HG03432 (cell line): ENCODE measurements around the gene PSMA4.
"Not testable (repeated sequence)": the region's sequence is repeated elsewhere in the genome, so short reads cannot be mapped to it uniquely, and the experiment has no call there.

Experiments
- ATAC-seq: cut with Tn5 transposase; IDR thresholded peaks from one replicate; pipeline ENCODE4 v1.9.1; 2021; ENCODE audit warnings: mild to moderate bottlenecking, moderate library complexity; ENCODE audit not compliant: unreplicated experiment

Gene PSMA4

DNA sequence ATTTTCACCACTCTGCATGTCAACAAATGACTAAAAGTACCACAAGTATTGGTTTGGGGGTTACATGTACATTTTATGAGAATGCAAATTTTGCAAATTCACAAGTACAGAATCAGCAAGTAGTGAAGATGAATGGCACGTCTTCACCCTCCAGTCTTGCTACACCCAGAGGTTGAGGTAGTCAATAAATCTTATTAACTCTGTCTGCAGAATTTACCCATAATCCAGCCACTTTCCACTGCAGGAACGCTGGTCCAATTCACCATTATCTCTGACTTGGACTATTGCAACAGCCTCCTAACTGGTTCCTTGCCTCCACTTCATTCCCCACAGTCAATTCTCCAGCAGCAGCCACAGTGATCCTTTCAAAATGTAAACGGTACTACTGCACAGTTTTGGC is 10.6 kb downstream of the PSMA4 start:
- no peak for ATAC-seq

DNA sequence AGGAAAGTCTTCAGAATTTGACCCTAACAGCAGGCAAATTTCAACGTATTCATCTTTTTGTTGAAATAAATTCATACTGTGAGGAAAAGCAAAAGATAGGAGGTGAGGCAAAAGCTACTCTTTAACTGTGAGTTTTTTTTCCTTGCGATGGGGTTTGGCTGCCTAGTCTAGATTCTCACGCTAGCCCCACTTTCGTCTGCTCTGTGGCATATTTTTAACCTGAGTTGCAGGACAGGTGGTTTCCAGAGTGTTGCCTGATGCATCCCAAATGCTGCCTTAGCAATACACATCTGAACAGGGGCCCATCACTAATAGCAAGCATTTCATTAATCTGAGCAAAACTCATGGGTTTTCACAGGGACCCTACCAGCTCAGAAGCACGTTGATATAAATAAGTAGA is 11.7 kb downstream of the PSMA4 start:
- ATAC-seq: no peak

DNA sequence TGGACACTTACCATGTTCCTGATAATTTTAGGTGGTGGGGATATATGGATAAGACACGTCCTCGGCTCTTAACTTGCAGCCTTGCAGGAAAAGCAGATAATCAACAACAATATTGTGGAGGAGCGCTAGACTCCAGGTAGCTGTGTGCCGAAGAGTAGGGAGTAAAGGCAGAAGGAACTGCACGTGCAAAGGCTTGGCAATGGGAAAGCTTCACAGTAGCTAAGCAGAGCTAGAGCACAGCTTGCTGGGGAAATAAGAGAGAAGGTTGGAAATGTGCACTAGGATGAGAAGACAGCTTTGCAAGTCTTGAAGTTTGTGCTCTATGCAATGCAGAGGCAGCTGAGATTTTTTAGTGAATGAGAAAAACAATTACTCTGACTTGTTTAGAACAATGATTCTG is 12.4 kb downstream of the PSMA4 start:
- ATAC-seq: no peak

DNA sequence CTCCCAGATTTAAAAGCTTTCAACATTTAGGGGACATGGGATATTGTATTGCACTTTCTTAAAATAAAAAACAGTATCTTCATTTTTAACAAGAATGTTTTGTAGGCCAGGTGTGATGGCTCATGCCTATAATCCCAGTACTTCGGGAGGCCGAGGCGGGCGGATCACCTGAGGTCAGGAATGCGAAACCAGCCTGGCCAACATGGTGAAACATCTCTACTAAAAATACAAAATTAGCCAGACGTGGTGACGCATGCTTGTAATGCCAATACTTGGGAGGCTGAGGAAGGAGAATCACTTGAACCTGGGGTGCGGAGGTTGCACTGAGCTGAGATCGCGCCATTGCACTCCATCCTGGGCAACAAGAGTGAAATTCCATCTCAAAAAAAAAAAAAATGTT is 20.0 kb downstream of the PSMA4 start:
- not testable (repeated sequence) for ATAC-seq

DNA sequence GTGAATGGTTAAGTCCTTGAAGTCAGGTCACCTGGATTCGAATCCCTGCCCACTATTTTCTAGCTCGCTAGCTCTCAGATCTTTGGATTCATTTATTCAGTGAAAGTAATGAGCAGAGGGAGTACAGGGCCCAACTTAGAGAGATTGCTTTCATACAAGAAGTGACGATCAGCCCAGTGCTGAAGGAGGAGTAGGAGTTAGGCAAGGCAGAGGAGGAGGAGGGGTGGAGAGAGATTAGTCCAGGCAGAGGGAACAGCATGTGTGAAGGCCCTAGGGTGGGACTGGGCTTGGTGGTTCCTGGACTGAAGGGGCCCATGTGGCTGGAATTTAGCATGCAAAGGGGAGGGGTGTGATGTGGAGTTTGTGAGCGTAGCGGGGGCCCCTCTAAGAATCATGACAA is 21.2 kb downstream of the PSMA4 start:
- no peak for ATAC-seq

DNA sequence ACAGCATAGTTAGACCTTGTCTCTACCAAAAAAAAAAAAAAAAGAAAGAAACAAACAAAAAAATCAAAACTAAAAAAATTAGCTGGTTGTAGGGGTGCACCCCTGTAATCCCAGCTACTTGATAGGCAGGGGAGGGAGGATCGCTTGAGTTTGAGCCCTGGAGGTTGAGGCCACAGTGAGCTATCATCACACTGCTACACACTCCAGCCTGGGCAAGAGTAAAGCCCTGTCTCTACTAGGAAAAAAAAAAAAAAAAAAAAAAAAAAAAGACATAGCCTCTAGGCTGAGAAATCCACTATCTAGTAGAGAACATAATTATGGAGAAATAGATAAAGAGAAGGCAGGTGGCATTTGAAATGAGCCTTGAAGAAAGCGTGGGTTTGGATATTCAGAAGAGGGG is 22.8 kb downstream of the PSMA4 start:
- ATAC-seq: no peak

DNA sequence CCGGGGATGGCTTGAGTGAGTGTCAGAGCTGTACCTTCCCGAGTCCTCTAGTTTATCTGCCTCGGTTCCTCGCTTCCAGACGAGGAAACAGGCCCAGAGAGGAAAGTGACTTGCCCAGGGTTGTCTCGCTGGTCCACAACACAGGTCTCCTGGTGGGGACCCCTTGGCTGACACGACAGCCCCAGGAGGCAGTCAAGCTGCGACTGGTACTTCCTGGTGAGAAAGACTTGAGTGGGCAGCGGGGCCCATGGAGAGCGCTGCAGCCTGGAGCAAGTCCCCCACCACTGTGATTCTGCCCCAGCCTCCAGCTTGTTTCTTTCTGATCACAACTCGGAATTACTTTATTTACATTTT is 24.5 kb downstream of the PSMA4 start:
- peak; percentile 20 for ATAC-seq

DNA sequence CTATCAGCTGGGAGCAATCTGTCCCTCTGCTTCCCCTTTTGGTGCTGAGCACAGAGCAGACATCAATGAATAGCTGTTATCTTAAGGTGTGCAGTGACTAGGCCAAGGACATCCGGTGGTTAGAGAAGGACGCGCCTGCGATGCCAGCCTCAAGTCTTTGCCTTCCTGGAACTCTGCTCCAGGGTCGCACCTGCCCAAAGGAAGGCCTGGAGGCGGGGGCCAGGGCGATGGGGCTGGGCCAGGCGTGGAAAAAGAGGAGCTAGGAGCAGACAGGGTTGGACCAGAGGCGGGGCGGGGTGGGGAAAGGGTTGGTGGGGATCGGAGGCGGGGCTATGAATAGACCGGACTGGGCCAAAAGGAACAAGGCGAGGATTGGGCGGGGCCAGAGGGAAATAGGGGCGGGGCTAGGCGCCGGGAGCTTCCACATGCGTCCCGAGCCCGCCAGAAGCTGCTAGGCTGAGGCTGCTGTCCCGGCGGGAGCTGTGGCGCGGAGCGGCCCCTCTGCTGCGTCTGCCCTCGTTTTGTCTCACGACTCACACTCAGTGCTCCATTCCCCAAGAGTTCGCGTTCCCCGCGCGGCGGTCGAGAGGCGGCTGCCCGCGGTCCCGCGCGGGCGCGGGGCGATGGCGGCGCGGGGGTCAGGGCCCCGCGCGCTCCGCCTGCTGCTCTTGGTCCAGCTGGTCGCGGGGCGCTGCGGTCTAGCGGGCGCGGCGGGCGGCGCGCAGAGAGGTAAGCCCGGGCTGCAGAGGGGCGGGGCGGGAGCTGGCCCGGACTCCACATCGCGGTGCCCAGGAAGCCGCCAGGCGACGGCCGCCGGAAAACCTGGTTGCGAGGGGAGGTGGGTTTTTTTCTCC is 25.1 kb downstream of the PSMA4 start, which contains the start of gene CHRNA5:
CHRNA5 (plus strand) TSS at position 424 of the 854 bp plus-strand sequence; CDS start at position 624, 200 bp downstream.
- peak; percentile 85 for ATAC-seq

DNA sequence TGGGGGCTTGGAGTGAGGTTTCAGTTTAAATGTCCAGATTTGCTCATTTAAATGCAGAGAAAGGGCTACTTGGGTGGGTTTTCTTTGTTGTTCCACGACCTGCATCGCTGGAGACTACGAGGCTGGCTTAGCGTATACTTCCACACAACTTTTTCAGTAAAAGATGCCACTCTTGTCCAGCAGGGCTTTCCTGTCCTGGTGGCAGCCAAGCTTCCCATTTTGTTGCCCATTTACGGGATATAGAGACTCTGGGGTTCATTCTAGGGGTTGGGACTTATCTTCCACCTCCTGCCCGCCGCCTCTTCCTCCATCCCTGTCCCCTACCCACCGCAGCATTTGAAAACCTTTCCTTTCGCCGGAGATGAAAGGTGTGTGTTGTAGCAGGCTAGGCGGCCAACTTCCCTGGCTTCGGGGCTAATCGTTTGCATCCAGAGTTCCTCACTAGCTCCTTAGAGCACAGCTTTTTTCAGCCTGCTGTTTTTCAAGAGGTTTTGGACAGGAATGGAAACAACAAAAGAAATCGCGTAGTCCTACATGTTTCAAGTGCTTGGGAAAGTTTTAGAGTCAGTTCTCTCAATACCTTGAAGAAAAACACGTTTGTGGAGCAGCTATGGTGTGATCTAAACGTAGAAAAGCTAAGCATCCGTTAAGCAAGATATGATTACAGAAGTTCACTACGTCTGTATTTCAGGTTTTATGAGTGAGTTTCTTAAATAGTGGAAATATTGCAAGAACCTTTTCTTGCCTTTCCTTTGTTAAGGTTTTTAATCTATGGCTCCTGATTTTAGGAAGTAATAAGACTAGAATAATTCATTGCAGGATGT is 25.9 kb downstream of the PSMA4 start:
- ATAC-seq: peak; percentile 16

DNA sequence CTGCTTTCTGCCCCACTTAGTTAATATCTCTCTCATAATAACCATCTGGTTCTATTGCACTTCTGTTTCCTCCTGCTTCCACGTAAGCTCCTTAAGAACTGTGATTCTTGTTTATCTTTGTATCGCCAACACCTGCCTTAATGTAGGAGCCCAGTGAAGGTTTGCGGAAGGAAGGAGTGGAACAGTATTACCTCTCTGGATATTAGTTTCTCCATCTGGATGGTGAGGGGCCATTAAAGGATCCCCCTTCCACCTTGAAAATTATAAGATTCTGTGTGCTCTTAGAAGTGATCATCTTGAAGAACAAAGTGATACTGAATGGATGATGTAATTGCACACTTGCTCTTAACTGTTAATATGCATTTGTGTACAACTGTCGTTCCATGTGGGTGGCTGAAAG is 27.3 kb downstream of the PSMA4 start:
- no peak for ATAC-seq

DNA sequence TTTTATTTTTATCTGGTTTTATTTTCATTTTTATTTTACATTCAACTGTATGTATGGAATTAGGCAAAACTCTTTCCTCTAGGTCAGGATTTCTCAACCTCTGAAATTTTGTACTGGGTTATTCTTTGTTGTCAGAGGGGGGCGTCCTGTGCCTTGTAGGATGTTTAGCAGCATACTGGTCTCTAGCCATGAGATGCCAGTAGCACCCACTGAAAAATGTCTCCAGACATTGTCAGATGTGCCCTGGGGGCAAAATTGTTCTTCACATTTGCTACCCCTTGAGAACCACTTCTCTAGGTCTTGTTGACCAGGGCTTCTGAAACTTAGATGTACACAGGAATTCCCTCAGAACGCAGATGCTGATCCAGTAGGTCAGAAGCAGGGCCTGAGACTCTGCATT is 30.5 kb downstream of the PSMA4 start:
- ATAC-seq: no peak

DNA sequence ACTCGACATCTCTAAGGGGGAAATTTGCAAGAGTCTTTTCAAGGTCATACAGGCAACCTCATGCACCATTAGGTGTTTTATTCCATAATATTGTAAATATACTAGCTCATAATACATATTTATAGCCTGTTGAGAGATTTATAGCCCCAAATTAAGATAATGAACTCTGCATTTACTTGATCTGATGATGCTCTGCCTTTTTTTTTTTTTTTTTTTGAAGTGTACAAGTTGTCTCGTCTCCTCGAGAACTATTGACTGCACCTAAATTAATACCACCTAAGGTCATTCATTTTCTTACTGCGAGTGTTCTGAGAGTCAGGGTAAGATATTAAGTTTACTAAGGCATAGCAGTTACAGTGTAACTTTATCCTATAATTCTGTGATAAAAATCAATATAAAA is 31.1 kb downstream of the PSMA4 start:
- ATAC-seq: no peak

DNA sequence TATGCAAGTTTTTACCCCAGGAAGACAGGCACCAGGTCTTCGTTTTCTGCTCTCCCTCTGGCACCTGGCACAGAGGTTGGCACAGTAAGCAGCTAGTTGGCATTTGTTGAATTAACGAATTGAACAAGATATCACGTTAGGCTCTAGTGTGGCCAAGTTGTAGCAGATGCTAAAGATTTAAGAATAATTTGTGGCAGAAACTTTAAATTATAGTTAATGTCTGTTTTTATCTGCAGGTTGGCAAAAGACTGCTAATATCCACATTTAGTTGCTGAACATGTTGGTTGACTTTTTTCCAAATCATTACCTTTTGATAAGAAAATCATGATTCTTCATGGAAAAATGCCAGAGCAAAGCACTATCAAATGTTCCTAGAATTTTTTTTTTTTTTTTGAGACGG is 33.2 kb downstream of the PSMA4 start:
- no peak for ATAC-seq

DNA sequence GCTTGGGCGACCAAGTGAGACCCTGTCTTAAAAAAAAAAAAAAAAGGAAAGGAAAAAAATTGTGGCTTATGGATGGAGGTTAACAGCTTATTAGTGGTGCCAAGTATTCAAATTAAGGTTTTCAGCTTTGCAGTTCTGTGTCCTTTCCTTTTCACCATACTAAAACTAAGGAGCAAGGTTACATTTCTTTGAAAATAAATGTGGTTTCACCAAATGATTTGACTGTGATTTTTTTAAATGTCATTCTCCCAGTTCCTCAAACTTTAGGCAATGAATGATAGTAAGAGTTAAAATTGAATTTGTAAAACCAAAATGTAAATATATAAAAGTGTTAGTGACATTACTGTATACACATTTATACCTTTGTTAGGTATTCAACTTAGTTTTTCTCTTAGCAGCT is 34.7 kb downstream of the PSMA4 start:
- no peak for ATAC-seq

DNA sequence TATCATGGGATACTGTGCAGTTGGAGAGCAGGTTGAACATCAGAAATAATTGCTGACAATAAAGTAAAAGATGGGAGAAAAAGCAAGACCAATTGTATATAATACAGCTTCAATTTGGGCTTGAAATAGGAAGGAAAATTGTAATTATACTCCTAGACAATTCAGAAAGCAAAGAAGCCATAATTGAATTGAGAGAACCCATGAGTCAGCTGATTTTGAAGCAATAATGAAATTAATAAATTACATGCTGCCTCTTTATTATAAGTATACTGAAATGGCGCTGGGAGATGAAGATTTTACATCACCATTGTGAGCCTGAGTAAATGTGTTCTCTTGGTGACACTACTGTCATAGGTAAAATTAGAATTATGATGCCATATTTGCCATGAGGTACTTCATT is 57.3 kb downstream of the PSMA4 start:
- ATAC-seq: no peak

DNA sequence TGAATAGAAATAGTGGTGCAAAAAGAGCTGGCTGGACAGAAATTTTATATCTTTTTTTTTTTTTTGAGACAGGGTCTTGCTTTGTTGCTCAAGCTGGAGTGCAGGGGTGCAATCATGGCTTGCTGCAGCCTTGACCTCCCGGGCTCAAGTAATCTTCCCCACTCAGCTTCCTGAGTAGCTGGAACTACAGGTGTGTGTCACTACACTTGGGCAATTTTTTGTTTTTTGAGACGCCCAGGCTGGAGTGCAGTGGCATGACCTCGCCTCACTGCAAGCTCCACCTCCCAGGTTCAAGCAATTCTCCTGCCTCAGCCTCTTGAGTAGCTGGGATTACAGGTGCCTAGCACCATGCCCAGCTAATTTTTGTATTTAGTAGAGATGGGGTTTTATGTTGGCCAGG is 58.1 kb downstream of the PSMA4 start:
- no peak for ATAC-seq

DNA sequence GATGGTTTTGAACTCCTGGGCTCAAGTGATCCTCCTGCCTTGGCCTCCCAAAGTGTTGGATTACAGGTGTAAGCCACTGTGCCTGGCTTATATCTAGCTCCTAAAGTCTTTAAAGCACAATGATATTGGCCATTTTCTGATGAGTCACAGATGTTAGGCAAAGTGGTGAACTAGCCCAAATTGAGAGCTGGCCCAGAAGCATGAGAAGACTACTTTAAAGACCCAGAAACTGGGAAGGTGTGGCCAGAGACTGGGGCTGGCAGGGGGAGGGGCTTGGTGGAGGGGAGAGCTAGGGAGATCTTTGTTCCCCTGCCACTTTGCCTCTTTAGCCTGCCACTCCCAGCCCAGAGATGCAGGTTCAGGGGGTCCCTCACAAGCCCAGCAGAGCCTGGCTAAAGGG is 58.9 kb downstream of the PSMA4 start:
- ATAC-seq: no peak
